ENCODE data around the gene C1orf115. TPM values are rescaled to one million over a fixed set of nuclear protein-coding genes. Genes with fewer than 3 reads are reported as not detected.

Gene C1orf115
- 1.4 to 1.8 TPM (median 1.7 TPM) in 3 replicates for total RNA-seq

- H3K36me3 Mint-ChIP-seq, result no peaks in the 10 kb centered on the region
- H3K4me3 Mint-ChIP-seq, result peak within 1 kb of the TSS; percentile 81
- H3K27ac Mint-ChIP-seq, result no peak within 1 kb of the TSS
- peaks cover 4% of the 10 kb centered on the region for H3K4me1 Mint-ChIP-seq
- TF ChIP-seq CTCF (IDR thresholded peaks at IDR 0.05; ENCODE audit: unreplicated experiment), result peak; percentile 99
- peak; percentile 57 to 90 for DNase-seq (ENCODE audit: low spot score in 2 of 2, unreplicated experiment in 2 of 2)
- no peaks in the 10 kb centered on the region for H3K9me3 Mint-ChIP-seq
- H3K27me3 Mint-ChIP-seq (ENCODE audit: low read depth), result peaks cover 40% of the 10 kb centered on the region
Measured at GRCh38 chr1:220690140-220691052, at the start of gene C1orf115. TSS of gene C1orf115 (plus strand) at chr1:220690363. CDS start at chr1:220690403, 40 bp downstream.

- Mint-ChIP-seq H3K4me3 (no peak overlapping the region), H3K27me3 (ENCODE audit: low read depth) (no peaks in the 10 kb centered on the region), H3K9me3 (peaks cover 39% of the 10 kb centered on the region), H3K4me1 (no peaks in the 10 kb centered on the region), H3K36me3 (peaks cover 26% of the 10 kb centered on the region), H3K27ac (no peak overlapping the region)
- no peak for DNase-seq (ENCODE audit: low spot score in 2 of 2, unreplicated experiment in 2 of 2)
- no peak for TF ChIP-seq CTCF (IDR thresholded peaks at IDR 0.05; ENCODE audit: unreplicated experiment)
Measured at GRCh38 chr1:220642285-220642684, 47.9 kb upstream of the C1orf115 start.

GRCh38 chr1:220652995-220653394 lies 37.2 kb upstream of the C1orf115 start:
- no peak overlapping the region for H3K27ac Mint-ChIP-seq
- no peak for DNase-seq (ENCODE audit: low spot score in 2 of 2, unreplicated experiment in 2 of 2)
- TF ChIP-seq CTCF (IDR thresholded peaks at IDR 0.05; ENCODE audit: unreplicated experiment), result no peak
- no peak overlapping the region for H3K4me3 Mint-ChIP-seq
- no peaks in the 10 kb centered on the region for H3K4me1 Mint-ChIP-seq
- H3K27me3 Mint-ChIP-seq (ENCODE audit: low read depth), result no peaks in the 10 kb centered on the region
- H3K9me3 Mint-ChIP-seq, result no peaks in the 10 kb centered on the region
- no peaks in the 10 kb centered on the region for H3K36me3 Mint-ChIP-seq

- DNase-seq (ENCODE audit: low spot score in 2 of 2, unreplicated experiment in 2 of 2), result no peak
Measured at GRCh38 chr1:220655509-220655908, 34.7 kb upstream of the C1orf115 start.

GRCh38 chr1:220655961-220656740 lies 34.0 kb upstream of the C1orf115 start:
- TF ChIP-seq CTCF (IDR thresholded peaks at IDR 0.05; ENCODE audit: unreplicated experiment), result no peak
- no peak for DNase-seq (ENCODE audit: low spot score in 2 of 2, unreplicated experiment in 2 of 2)
- Mint-ChIP-seq H3K4me3 (no peak overlapping the region), H3K4me1 (no peaks in the 10 kb centered on the region), H3K27ac (no peak overlapping the region), H3K9me3 (no peaks in the 10 kb centered on the region), H3K27me3 (ENCODE audit: low read depth) (no peaks in the 10 kb centered on the region), H3K36me3 (no peaks in the 10 kb centered on the region)

More at GRCh38 chr1:220655509-220655908, 34.7 kb upstream of the C1orf115 start:
- Mint-ChIP-seq H3K36me3 (no peaks in the 10 kb centered on the region), H3K27ac (no peak overlapping the region), H3K9me3 (no peaks in the 10 kb centered on the region), H3K27me3 (ENCODE audit: low read depth) (no peaks in the 10 kb centered on the region), H3K4me3 (no peak overlapping the region), H3K4me1 (no peaks in the 10 kb centered on the region)
- TF ChIP-seq CTCF (IDR thresholded peaks at IDR 0.05; ENCODE audit: unreplicated experiment), result no peak
